GM12872 (cell line): ENCODE results near the gene RPS24.

Experiments used
- CTCF ChIP-seq: IDR thresholded peaks from 3 replicates; pipeline ENCODE4 v1.5.1; 2011; ENCODE audit warnings: low read depth, mild to moderate bottlenecking, low read length, moderate library complexity; ENCODE audit not compliant: insufficient read depth

Gene RPS24

GRCh38 chr10:78029269-78030226, 4.1 kb upstream of the RPS24 start, which contains the start of gene POLR3A:
POLR3A (minus strand) TSS chr10:78029515; CDS start chr10:78029407, 108 bp downstream.
- TF ChIP-seq CTCF: peak; percentile 67

- TF ChIP-seq CTCF: no peak
Observed at GRCh38 chr10:78033387-78033636, 351 bp upstream of the RPS24 start.

DNA sequence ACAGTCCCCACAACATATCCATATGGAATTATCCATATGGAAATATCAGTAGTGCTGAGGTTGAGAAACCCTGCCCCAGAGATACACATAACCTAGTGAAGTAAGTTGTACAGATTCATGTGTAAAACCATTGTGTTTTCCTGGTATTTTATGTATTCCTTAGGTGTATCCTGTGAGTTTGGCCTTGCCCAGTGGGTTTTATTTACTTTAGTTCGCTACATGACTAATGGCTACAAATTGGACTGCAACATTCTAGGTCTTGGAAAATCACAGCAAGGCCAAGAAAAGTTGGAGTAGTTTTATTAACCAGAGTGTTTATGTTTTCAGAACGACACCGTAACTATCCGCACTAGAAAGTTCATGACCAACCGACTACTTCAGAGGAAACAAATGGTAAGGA, 1.4 kb downstream of the RPS24 start:
- TF ChIP-seq CTCF: no peak

DNA sequence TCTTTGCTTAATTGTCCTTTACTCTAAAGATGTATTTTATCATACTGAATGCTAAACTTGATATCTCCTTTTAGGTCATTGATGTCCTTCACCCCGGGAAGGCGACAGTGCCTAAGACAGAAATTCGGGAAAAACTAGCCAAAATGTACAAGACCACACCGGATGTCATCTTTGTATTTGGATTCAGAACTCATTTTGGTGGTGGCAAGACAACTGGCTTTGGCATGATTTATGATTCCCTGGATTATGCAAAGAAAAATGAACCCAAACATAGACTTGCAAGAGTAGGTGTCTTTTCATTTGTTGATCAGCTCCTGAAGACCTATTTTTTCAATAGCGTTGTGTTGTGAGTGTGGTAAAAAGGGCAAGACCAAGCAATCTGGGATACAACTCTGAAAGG, 1.8 kb downstream of the RPS24 start:
- TF ChIP-seq CTCF: no peak

- TF ChIP-seq CTCF: no peak
Observed at GRCh38 chr10:78035933-78036583, 2.4 kb downstream of the RPS24 start.

GRCh38 chr10:78038105-78038504, 4.4 kb downstream of the RPS24 start:
- no peak for TF ChIP-seq CTCF

GRCh38 chr10:78038791-78039547, 5.3 kb downstream of the RPS24 start:
- no peak for TF ChIP-seq CTCF
